ENCODE measurements around the gene NUFIP2. TPM values are rescaled to one million over a fixed set of nuclear protein-coding genes. Genes with fewer than 3 reads are reported as not detected.

NUFIP2 gene
- total and polyA plus RNA-seq, 10 of the 15 experiments (the other 5 are each of a cell fraction or from before 2014, with no cell fraction given), result 3.7 to 32.3 (median 14.5) TPM

- TF ChIP-seq GATAD2B (conservative IDR thresholded peaks at IDR 0.05; ENCODE audit: low read depth) (no peak), ETV6 (conservative IDR thresholded peaks at IDR 0.05 in 1 of 2, IDR thresholded peaks at IDR 0.05 in 1 of 2; ENCODE audit: borderline replicate concordance in 1 of 2, low read depth in 1 of 2) (no peak), E2F8 (IDR thresholded peaks at IDR 0.05; ENCODE audit: low read depth, partially characterized antibody) (no peak), ESRRA (IDR thresholded peaks at IDR 0.05; ENCODE audit: low read length) (no peak), FOS (IDR thresholded peaks at IDR 0.05; ENCODE audit: borderline replicate concordance, extremely low read depth, insufficient read length) (no peak), SP1 (IDR thresholded peaks at IDR 0.05; ENCODE audit: low read depth, low read length) (no peak), SIN3A (IDR thresholded peaks at IDR 0.05; ENCODE audit: low read depth, low read length) (no peak)
- no peak overlapping the region for H3K4me2 ChIP-seq (ENCODE audit: control insufficient read depth, insufficient read depth)
- BruUV-seq (replicated peaks), result no TSS peak
- H3K4me1 ChIP-seq (ENCODE audit: control insufficient read depth, insufficient read depth, low read length), result no peaks in the 10 kb centered on the region
- ChIA-PET RAD21 (ENCODE audit: unreplicated experiment) (no interaction called here), SMC1A (ENCODE audit: uncharacterized antibody, unreplicated experiment) (no interaction called here), POLR2A (no interaction called here), CTCF (no interaction called here)
- H4K20me1 ChIP-seq (ENCODE audit: control insufficient read depth, insufficient read depth), result no peaks in the 10 kb centered on the region
- in situ Hi-C loops (cut with MboI) (no loop called here), intact Hi-C loops (cut with micrococcal nuclease; ENCODE audit: unreplicated experiment) (no loop called here)
- 55% methylated on average over 4 of the region's 5 CpGs for WGBS (ENCODE audit: insufficient coverage, insufficient replicate concordance, low lambda C conversion rate, missing lambda C conversion rate)
- H3K9me3 ChIP-seq (replicated peaks; ENCODE audit: control insufficient read depth, insufficient read depth, low read length), result no peaks in the 10 kb centered on the region
- no peak overlapping the region for H2AFZ ChIP-seq (ENCODE audit: control insufficient read depth, low read depth, low read length)
- DNase-seq (ENCODE audit: low read depth, low spot score) (no peak), FAIRE-seq (no peak), ATAC-seq (no peak)
- no peak overlapping the region for H3K9ac ChIP-seq (ENCODE audit: control insufficient read depth, insufficient read depth, low read length)
- H3K4me3 ChIP-seq, result no peak overlapping the region
- H3K79me2 ChIP-seq (ENCODE audit: control insufficient read depth, insufficient read depth, low read length), result no peaks in the 10 kb centered on the region
- H3K27ac ChIP-seq (ENCODE audit: control insufficient read depth, insufficient read depth), result no peak overlapping the region
- H3K36me3 ChIP-seq (ENCODE audit: control insufficient read depth in 2 of 2, insufficient read depth in 2 of 2, low read length in 1 of 2), result no peaks in the 10 kb centered on the region
- H3K27me3 ChIP-seq (replicated peaks in 1 of 2; ENCODE audit: control insufficient read depth in 2 of 2, insufficient read depth in 2 of 2, low read length in 1 of 2), result no peaks in the 10 kb centered on the region
These were observed 33.5 kb upstream of the NUFIP2 start for GRCh38 chr17:29327412-29327811.
